Kidney epithelial cell (primary cell): ENCODE measurements around the gene TAB2. TPM values are rescaled to one million over a fixed set of nuclear protein-coding genes. Genes with fewer than 3 reads are reported as not detected.

Experiments used
- DNase-seq: peaks from one replicate; pipeline ENCODE4 v3.0.0-alpha.2; 2010; ENCODE audit warnings: low read depth
- H3K27me3 ChIP-seq: 2 replicates; pipeline ENCODE4 v1.6.0; 2011; ENCODE audit warnings: low read length; ENCODE audit not compliant: control insufficient read depth, insufficient read depth
- H3K36me3 ChIP-seq: 2 replicates; pipeline ENCODE4 v1.5.1; 2011; ENCODE audit warnings: low read length; ENCODE audit not compliant: control insufficient read depth, insufficient read depth
- H3K4me3 ChIP-seq: 2 replicates; pipeline ENCODE4 v1.5.1; 2011; ENCODE audit warnings: low read depth, mild to moderate bottlenecking, control low read depth, low read length
- CTCF ChIP-seq: IDR thresholded peaks from 2 replicates; pipeline ENCODE4 v1.5.1; 2011; ENCODE audit warnings: mild to moderate bottlenecking, moderate library complexity, low read length, control low read depth, inconsistent platforms; ENCODE audit not compliant: insufficient read depth, poor library complexity, severe bottlenecking
- total RNA-seq: library from RNA; depleted of rRNA; stranded (reverse); fragments of >200 nt; gene quantifications from 2 replicates; pipeline ENCODE4 v1.2.3, GENCODE V29; 2015

TAB2 gene
- total RNA-seq, 1 donor from 2014 or later = 30.7 TPM

- DNase-seq = no peak
- Histone ChIP-seq H3K36me3 (no peaks in the 10 kb centered on the region), H3K27me3 (no peaks in the 10 kb centered on the region), H3K4me3 (no peak overlapping the region)
- no peak for TF ChIP-seq CTCF
Measured at GRCh38 chr6:149303468-149303867, 14.0 kb upstream of the TAB2 start.

GRCh38 chr6:149305372-149305771, 12.1 kb upstream of the TAB2 start:
- Histone ChIP-seq H3K27me3 (no peaks in the 10 kb centered on the region), H3K36me3 (no peaks in the 10 kb centered on the region), H3K4me3 (no peak overlapping the region)
- DNase-seq = no peak
- TF ChIP-seq CTCF = no peak

DNA sequence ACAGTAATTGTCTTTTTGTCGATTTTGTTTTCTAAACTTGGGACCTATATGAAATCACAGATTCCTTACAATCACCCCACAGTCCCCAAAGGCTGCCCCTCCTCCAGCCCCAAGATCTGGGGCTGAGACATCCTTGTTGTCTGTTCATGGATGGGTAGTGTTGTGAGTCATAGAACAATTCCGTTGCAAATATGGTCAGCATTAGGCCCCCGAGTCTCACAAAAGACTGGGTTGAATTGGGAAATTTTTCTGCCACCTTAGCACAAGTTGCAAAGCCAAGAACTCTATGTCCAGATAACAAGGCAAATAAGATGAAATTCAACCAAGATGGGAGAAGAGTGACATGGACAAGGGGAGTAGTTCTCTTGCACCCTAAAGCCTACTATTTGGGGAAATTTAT, 10.5 kb upstream of the TAB2 start:
- TF ChIP-seq CTCF = no peak
- Histone ChIP-seq H3K27me3 (no peaks in the 10 kb centered on the region), H3K36me3 (no peaks in the 10 kb centered on the region), H3K4me3 (no peak overlapping the region)
- DNase-seq = peak; percentile 37

- H3K36me3 ChIP-seq = no peaks in the 10 kb centered on the region
- no peak for DNase-seq
- no peak for TF ChIP-seq CTCF
- H3K27me3 ChIP-seq = no peaks in the 10 kb centered on the region
- no peak overlapping the region for H3K4me3 ChIP-seq
Measured at GRCh38 chr6:149311293-149311692, 6.2 kb upstream of the TAB2 start.

DNA sequence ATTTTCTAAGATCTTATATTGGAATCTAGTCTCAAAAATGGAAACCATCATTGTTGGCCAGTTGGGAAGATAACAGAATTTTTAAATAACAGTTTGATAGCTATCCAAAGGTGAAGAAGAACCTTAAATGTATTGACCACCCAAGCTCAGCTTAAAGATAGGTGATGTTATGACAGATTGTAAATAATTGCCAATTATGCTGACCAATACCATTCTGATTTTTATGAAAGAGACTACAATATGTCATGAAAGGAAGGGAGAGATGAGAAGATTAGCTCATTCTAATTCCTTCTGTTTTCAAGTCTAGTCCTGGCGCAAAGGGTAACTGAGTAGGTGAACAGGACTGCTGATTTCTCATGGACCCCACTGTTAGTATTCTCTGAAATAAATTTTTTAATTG, 5.7 kb upstream of the TAB2 start:
- Histone ChIP-seq H3K36me3 (no peaks in the 10 kb centered on the region), H3K27me3 (no peaks in the 10 kb centered on the region), H3K4me3 (no peak overlapping the region)
- TF ChIP-seq CTCF = no peak
- DNase-seq = no peak

DNA sequence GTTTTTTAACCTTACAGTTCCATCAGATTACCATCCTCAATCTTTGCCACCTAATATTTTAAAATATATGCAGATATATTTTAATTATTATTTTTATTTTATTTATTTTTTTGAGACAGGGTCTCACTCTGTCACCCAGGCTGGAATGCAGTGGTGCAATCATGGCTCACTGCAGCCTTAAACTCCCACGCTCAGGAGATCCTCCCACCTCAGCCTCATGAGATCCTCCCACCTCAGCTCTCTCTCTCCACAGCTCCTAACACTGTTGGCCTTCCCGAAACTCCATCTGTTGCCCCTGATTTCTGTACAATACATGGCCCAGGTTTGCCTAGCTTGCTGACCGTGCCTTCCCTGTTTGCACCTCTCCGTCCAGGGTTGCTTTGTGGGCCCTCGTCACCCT, 4.4 kb upstream of the TAB2 start:
- Histone ChIP-seq H3K27me3 (no peaks in the 10 kb centered on the region), H3K36me3 (no peaks in the 10 kb centered on the region), H3K4me3 (no peak overlapping the region)
- TF ChIP-seq CTCF = no peak
- DNase-seq = no peak
